GM23338 (cell line): Measurements from ENCODE around the gene GLIS2. TPM values are rescaled to one million over a fixed set of nuclear protein-coding genes. Genes with fewer than 3 reads are reported as not detected.

ENCODE experiments used
- ATAC-seq: fragments of 200-7000 bp; cut with Tn5 transposase; 3 replicates; pipeline ENCODE4 v1.9.1; 2020
- DNase-seq: peaks from one replicate; pipeline ENCODE4 v3.0.0-alpha.2; 2015; ENCODE audit warnings: low spot score
- H2AFZ ChIP-seq: fragments of 200-600 bp; sonication (generic); 2 replicates; pipeline ENCODE4 v1.8.0; 2016; ENCODE audit warnings: antibody characterized with exemption, mild to moderate bottlenecking, moderate library complexity
- H3F3A ChIP-seq: fragments of 200-600 bp; sonication (generic); replicated peaks from 2 replicates; pipeline ENCODE4 v1.8.0; 2017; ENCODE audit warnings: antibody characterized with exemption, mixed run types, low read depth
- H3K27ac ChIP-seq: fragments of 200-600 bp; sonication (generic); 2 replicates; pipeline ENCODE4 v1.6.1; 2016; ENCODE audit warnings: low read depth
- H3K27me3 ChIP-seq: fragments of 200-600 bp; sonication (generic); 2 replicates; pipeline ENCODE4 v1.8.0; 2016; ENCODE audit warnings: mild to moderate bottlenecking, mixed run types, moderate library complexity; ENCODE audit not compliant: insufficient read depth
- H3K36me3 ChIP-seq: fragments of 200-600 bp; sonication (generic); 2 replicates; pipeline ENCODE4 v1.8.0; 2016; ENCODE audit warnings: mild to moderate bottlenecking; ENCODE audit not compliant: insufficient read depth
- H3K4me1 ChIP-seq: fragments of 200-600 bp; sonication (generic); 2 replicates; pipeline ENCODE4 v1.8.0; 2016; ENCODE audit warnings: mild to moderate bottlenecking, moderate library complexity; ENCODE audit not compliant: insufficient read depth
- H3K4me2 ChIP-seq: fragments of 200-600 bp; sonication (generic); 2 replicates; pipeline ENCODE4 v1.7.1; 2017; ENCODE audit warnings: mixed run types
- H3K4me3 ChIP-seq: fragments of 200-600 bp; sonication (generic); 2 replicates; pipeline ENCODE4 v1.6.1; 2016; ENCODE audit warnings: mixed run types
- H3K79me2 ChIP-seq: fragments of 200-600 bp; sonication (generic); replicated peaks from 2 replicates; pipeline ENCODE4 v1.8.0; 2017; ENCODE audit warnings: mild to moderate bottlenecking; ENCODE audit not compliant: insufficient read depth
- H3K9me2 ChIP-seq: fragments of 200-600 bp; sonication (generic); 2 replicates; pipeline ENCODE4 v1.8.0; 2017; ENCODE audit not compliant: insufficient read depth
- H4K20me1 ChIP-seq: fragments of 200-600 bp; sonication (generic); replicated peaks from 2 replicates; pipeline ENCODE4 v1.8.0; 2017; ENCODE audit warnings: mild to moderate bottlenecking; ENCODE audit not compliant: insufficient read depth
- H3K27ac Mint-ChIP-seq: 2 replicates; pipeline ENCODE4 v1.8.0; 2020; ENCODE audit warnings: inconsistent platforms, mild to moderate bottlenecking, moderate library complexity, mixed read lengths
- H3K27me3 Mint-ChIP-seq: 3 replicates; pipeline ENCODE4 v1.8.0; 2022; ENCODE audit warnings: low read depth, mild to moderate bottlenecking, moderate library complexity, mixed read lengths, inconsistent platforms; ENCODE audit not compliant: insufficient read depth, poor library complexity
- H3K36me3 Mint-ChIP-seq: 3 replicates; pipeline ENCODE4 v1.8.0; 2021; ENCODE audit warnings: low read depth, mild to moderate bottlenecking, inconsistent platforms, moderate library complexity, mixed read lengths
- H3K4me1 Mint-ChIP-seq: 3 replicates; pipeline ENCODE4 v1.8.0; 2020; ENCODE audit warnings: mild to moderate bottlenecking, inconsistent platforms, mixed read lengths
- H3K4me3 Mint-ChIP-seq: 3 replicates; pipeline ENCODE4 v1.8.0; 2021; ENCODE audit warnings: moderate library complexity, mild to moderate bottlenecking, inconsistent platforms, mixed read lengths
- H3K9me3 Mint-ChIP-seq: 3 replicates; pipeline ENCODE4 v1.8.0; 2020; ENCODE audit warnings: moderate library complexity, mild to moderate bottlenecking, inconsistent platforms, mixed read lengths
- CREB1 ChIP-seq: fragments of 250-450 bp; sonication (Bioruptor Pico); IDR thresholded peaks from 2 replicates; pipeline ENCODE4 v1.5.0; 2020; ENCODE audit warnings: low read depth, mild to moderate bottlenecking, moderate library complexity
- EZH2 ChIP-seq: fragments of 200-600 bp; sonication (generic); IDR thresholded peaks from one replicate; pipeline ENCODE4 v1.8.0; 2017; ENCODE audit warnings: antibody characterized with exemption, mild to moderate bottlenecking, low read depth; ENCODE audit not compliant: unreplicated experiment
- EZH2phosphoT487 ChIP-seq: fragments of 200-600 bp; sonication (generic); IDR thresholded peaks from one replicate; pipeline ENCODE4 v1.8.1; 2018; ENCODE audit warnings: antibody characterized with exemption; ENCODE audit not compliant: unreplicated experiment
- POLR2AphosphoS5 ChIP-seq: IDR thresholded peaks from 2 replicates; pipeline ENCODE4 v1.6.1; 2016; ENCODE audit warnings: antibody characterized with exemption, low read depth
- STAT1 ChIP-seq: IDR thresholded peaks from one replicate; pipeline ENCODE4 v1.6.1; 2016; ENCODE audit warnings: antibody characterized with exemption; ENCODE audit not compliant: unreplicated experiment
- ZNF331 ChIP-seq: fragments of 250-450 bp; sonication (Bioruptor Pico); IDR thresholded peaks from 2 replicates; pipeline ENCODE4 v1.5.0; 2020; ENCODE audit warnings: low read depth, mild to moderate bottlenecking, moderate library complexity
- polyA plus RNA-seq: library from polyadenylated mRNA; unstranded; fragments of >200 nt; fragmentation: Nextera tagmentation; extraction: Ambion mirVana; gene quantifications from 2 replicates; pipeline ENCODE4 v1.2.1, GENCODE V29; 2016
- total RNA-seq: library from RNA; depleted of rRNA; stranded (reverse); fragments of >200 nt; shearing (Covaris generic); gene quantifications from 2 replicates; pipeline ENCODE4 v1.2.3, GENCODE V29; 2014
- TF ChIP-seq, protein P1 (sequence below): IDR thresholded peaks from one replicate; pipeline ENCODE4 v1.6.1; 2018; ENCODE audit warnings: antibody characterized with exemption; ENCODE audit not compliant: unreplicated experiment
- TF ChIP-seq, protein P2 (sequence below), 2 experiments: fragments of 200-600 bp in 1 of 2; sonication (generic) in 1 of 2; conservative IDR thresholded peaks; 2 replicates each; pipeline versions ENCODE4 v1.5.1 to v1.6.1; 2016 to 2017; ENCODE audit warnings: antibody characterized with exemption in 2 of 2, low read depth in 2 of 2, mild to moderate bottlenecking in 2 of 2, moderate library complexity in 1 of 2
- TF ChIP-seq, protein P3 (sequence below): fragments of 250-450 bp; sonication (Bioruptor Pico); IDR thresholded peaks from 2 replicates; pipeline ENCODE4 v1.5.0; 2020; ENCODE audit warnings: mild to moderate bottlenecking, moderate library complexity

GLIS2 gene
- total and polyA plus RNA-seq, 2 experiments from 2014 or later = 8.2 to 10.2 TPM

DNA sequence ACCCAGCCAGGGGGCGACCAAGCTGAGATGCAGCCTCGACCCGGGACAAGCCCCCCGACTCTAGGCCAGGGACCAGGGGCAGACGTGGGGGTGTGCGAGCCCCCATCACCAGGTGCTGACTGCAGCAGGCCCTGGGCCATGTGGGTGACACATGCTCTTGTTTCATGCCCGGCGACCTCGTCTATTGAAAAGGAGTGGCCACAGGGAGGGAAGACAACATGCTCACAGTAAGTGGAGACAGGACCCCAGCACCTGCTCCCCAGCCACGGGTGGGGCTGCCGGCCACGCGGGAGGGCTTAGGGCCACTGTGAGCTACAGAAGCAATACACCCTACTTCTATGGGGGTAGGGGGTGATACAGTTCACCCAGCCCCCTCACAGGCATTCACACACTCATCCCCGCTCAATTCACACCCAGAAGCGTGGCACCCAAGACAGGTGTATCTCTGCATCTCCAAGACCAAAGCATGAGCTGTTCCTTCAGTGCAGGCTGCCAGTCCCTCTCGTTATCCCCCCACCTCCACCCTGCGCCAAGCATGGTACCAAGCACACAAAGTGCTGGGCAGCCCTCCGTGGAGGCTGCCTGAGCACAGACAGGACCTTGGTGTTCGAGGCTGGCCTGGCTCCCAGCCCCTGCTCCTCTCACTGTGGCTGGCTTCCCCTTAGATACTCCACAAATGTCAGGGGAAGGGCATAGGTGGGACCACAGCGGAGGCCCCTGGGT lies 69.4 kb downstream of the GLIS2 start (continued):
- TF ChIP-seq, protein P1, sequence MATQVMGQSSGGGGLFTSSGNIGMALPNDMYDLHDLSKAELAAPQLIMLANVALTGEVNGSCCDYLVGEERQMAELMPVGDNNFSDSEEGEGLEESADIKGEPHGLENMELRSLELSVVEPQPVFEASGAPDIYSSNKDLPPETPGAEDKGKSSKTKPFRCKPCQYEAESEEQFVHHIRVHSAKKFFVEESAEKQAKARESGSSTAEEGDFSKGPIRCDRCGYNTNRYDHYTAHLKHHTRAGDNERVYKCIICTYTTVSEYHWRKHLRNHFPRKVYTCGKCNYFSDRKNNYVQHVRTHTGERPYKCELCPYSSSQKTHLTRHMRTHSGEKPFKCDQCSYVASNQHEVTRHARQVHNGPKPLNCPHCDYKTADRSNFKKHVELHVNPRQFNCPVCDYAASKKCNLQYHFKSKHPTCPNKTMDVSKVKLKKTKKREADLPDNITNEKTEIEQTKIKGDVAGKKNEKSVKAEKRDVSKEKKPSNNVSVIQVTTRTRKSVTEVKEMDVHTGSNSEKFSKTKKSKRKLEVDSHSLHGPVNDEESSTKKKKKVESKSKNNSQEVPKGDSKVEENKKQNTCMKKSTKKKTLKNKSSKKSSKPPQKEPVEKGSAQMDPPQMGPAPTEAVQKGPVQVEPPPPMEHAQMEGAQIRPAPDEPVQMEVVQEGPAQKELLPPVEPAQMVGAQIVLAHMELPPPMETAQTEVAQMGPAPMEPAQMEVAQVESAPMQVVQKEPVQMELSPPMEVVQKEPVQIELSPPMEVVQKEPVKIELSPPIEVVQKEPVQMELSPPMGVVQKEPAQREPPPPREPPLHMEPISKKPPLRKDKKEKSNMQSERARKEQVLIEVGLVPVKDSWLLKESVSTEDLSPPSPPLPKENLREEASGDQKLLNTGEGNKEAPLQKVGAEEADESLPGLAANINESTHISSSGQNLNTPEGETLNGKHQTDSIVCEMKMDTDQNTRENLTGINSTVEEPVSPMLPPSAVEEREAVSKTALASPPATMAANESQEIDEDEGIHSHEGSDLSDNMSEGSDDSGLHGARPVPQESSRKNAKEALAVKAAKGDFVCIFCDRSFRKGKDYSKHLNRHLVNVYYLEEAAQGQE = no peak
- no peak; the same call in 1 of the 2 replicates for TF ChIP-seq POLR2AphosphoS5
- no peak for TF ChIP-seq ZNF331
- TF ChIP-seq, protein P2, sequence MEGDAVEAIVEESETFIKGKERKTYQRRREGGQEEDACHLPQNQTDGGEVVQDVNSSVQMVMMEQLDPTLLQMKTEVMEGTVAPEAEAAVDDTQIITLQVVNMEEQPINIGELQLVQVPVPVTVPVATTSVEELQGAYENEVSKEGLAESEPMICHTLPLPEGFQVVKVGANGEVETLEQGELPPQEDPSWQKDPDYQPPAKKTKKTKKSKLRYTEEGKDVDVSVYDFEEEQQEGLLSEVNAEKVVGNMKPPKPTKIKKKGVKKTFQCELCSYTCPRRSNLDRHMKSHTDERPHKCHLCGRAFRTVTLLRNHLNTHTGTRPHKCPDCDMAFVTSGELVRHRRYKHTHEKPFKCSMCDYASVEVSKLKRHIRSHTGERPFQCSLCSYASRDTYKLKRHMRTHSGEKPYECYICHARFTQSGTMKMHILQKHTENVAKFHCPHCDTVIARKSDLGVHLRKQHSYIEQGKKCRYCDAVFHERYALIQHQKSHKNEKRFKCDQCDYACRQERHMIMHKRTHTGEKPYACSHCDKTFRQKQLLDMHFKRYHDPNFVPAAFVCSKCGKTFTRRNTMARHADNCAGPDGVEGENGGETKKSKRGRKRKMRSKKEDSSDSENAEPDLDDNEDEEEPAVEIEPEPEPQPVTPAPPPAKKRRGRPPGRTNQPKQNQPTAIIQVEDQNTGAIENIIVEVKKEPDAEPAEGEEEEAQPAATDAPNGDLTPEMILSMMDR (conservative IDR thresholded peaks at IDR 0.05; ENCODE audit: low read depth in 2 of 2) = 0 out of 4 replicates have a peak, but pooled peaks of 1 of the 2 experiments have one; percentile 10
- no peak for TF ChIP-seq STAT1
- TF ChIP-seq EZH2 = no peak

DNA sequence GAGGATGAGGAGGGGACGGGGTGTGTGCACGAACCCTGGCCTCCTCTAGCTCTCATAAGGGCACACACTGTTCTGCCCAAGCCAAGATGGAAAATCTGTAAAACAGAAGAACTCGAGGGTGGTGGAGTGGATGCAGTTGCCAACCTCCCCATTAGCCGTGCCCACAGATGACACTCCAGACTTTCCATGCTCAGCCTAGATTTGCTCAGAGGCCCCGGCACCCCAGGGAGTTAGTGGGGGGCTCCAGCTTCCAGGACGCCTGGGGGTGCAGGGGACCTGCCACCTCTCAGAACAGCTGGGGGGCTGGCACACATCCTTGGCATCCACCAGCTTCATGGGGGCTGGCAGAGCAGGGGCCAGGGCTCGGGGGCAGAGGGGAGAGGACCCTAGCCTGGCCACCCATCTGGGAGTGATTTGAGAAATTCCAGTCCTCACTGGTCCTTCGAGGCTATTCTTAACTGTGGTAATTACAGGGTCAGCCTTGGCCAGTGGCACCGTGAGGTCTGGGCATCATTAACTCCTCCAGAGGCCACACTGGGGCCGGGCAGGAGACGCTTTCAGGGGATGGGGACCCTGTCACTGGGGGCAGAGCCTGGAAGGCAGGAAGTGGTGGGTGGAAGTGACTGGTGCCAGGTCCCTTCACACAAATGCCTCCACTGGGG lies 70.1 kb downstream of the GLIS2 start:
- TF ChIP-seq, protein P3, sequence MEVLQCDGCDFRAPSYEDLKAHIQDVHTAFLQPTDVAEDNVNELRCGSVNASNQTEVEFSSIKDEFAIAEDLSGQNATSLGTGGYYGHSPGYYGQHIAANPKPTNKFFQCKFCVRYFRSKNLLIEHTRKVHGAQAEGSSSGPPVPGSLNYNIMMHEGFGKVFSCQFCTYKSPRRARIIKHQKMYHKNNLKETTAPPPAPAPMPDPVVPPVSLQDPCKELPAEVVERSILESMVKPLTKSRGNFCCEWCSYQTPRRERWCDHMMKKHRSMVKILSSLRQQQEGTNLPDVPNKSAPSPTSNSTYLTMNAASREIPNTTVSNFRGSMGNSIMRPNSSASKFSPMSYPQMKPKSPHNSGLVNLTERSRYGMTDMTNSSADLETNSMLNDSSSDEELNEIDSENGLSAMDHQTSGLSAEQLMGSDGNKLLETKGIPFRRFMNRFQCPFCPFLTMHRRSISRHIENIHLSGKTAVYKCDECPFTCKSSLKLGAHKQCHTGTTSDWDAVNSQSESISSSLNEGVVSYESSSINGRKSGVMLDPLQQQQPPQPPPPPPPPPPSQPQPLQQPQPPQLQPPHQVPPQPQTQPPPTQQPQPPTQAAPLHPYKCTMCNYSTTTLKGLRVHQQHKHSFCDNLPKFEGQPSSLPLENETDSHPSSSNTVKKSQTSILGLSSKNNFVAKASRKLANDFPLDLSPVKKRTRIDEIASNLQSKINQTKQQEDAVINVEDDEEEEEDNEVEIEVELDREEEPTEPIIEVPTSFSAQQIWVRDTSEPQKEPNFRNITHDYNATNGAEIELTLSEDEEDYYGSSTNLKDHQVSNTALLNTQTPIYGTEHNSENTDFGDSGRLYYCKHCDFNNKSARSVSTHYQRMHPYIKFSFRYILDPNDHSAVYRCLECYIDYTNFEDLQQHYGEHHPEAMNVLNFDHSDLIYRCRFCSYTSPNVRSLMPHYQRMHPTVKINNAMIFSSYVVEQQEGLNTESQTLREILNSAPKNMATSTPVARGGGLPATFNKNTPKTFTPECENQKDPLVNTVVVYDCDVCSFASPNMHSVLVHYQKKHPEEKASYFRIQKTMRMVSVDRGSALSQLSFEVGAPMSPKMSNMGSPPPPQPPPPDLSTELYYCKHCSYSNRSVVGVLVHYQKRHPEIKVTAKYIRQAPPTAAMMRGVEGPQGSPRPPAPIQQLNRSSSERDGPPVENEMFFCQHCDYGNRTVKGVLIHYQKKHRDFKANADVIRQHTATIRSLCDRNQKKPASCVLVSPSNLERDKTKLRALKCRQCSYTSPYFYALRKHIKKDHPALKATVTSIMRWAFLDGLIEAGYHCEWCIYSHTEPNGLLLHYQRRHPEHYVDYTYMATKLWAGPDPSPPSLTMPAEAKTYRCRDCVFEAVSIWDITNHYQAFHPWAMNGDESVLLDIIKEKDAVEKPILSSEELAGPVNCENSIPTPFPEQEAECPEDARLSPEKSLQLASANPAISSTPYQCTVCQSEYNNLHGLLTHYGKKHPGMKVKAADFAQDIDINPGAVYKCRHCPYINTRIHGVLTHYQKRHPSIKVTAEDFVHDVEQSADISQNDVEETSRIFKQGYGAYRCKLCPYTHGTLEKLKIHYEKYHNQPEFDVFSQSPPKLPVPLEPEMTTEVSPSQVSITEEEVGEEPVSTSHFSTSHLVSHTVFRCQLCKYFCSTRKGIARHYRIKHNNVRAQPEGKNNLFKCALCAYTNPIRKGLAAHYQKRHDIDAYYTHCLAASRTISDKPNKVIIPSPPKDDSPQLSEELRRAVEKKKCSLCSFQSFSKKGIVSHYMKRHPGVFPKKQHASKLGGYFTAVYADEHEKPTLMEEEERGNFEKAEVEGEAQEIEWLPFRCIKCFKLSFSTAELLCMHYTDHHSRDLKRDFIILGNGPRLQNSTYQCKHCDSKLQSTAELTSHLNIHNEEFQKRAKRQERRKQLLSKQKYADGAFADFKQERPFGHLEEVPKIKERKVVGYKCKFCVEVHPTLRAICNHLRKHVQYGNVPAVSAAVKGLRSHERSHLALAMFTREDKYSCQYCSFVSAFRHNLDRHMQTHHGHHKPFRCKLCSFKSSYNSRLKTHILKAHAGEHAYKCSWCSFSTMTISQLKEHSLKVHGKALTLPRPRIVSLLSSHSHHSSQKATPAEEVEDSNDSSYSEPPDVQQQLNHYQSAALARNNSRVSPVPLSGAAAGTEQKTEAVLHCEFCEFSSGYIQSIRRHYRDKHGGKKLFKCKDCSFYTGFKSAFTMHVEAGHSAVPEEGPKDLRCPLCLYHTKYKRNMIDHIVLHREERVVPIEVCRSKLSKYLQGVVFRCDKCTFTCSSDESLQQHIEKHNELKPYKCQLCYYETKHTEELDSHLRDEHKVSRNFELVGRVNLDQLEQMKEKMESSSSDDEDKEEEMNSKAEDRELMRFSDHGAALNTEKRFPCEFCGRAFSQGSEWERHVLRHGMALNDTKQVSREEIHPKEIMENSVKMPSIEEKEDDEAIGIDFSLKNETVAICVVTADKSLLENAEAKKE (CRISPR knock-in tag) = no peak
- TF ChIP-seq CREB1 (CRISPR knock-in tag) (no peak), EZH2phosphoT487 (no peak), ZNF331 (no peak), EZH2 (no peak)
- Mint-ChIP-seq H3K9me3 (no peaks in the 10 kb centered on the region), H3K4me1 (peaks cover 22% of the 10 kb centered on the region), H3K27me3 (peaks cover 10% of the 10 kb centered on the region), H3K4me3 (no peak overlapping the region; the same call in 2 of the 3 replicates), H3K27ac (no peak overlapping the region), H3K36me3 (no peaks in the 10 kb centered on the region; the same call in 1 of the 3 replicates)
- Histone ChIP-seq H3K9me2 (no peaks in the 10 kb centered on the region), H2AFZ (no peak overlapping the region), H3K79me2 (no peaks in the 10 kb centered on the region), H3K4me3 (no peak overlapping the region), H3K4me1 (peaks cover 14% of the 10 kb centered on the region; the same call in 1 of the 2 replicates), H4K20me1 (no peaks in the 10 kb centered on the region), H3K27ac (no peak overlapping the region), H3K4me2 (no peak overlapping the region), H3K27me3 (no peaks in the 10 kb centered on the region), H3F3A (peaks cover 14% of the 10 kb centered on the region), H3K36me3 (no peaks in the 10 kb centered on the region)
- ATAC-seq (no peak), DNase-seq (no peak)
